Neural crest cell (in vitro differentiated cells): Measurements from ENCODE around the gene CCDC32. TPM values are rescaled to one million over a fixed set of nuclear protein-coding genes. Genes with fewer than 3 reads are reported as not detected.

Source experiments
- DNase-seq: peaks from one replicate; pipeline ENCODE4 v3.0.0; 2021; ENCODE audit warnings: low read depth, mixed read lengths, low spot score
- H3K27ac Mint-ChIP-seq: one replicate; pipeline ENCODE4 v1.8.0; 2021; ENCODE audit warnings: mild to moderate bottlenecking, mixed read lengths; ENCODE audit not compliant: unreplicated experiment
- H3K27me3 Mint-ChIP-seq: 2 replicates; pipeline ENCODE4 v1.8.0; 2021; ENCODE audit warnings: low read depth, mild to moderate bottlenecking, mixed read lengths
- H3K36me3 Mint-ChIP-seq: 2 replicates; pipeline ENCODE4 v1.8.0; 2021; ENCODE audit warnings: low read depth, mild to moderate bottlenecking, mixed read lengths
- H3K4me1 Mint-ChIP-seq: 2 replicates; pipeline ENCODE4 v1.8.0; 2021; ENCODE audit warnings: mixed read lengths
- H3K4me3 Mint-ChIP-seq: one replicate; pipeline ENCODE4 v1.8.0; 2021; ENCODE audit warnings: mild to moderate bottlenecking, mixed read lengths
- H3K9me3 Mint-ChIP-seq: 2 replicates; pipeline ENCODE4 v1.8.0; 2021; ENCODE audit warnings: mixed read lengths
- total RNA-seq: library from RNA; stranded (reverse); gene quantifications from 2 replicates; pipeline ENCODE4 v1.2.1, GENCODE V29; 2021
- TF ChIP-seq, protein P1 (sequence below): fragments of 200-600 bp; sonication (generic); conservative IDR thresholded peaks from 2 replicates; pipeline ENCODE4 v1.5.0; 2021; ENCODE audit warnings: antibody characterized with exemption, mild to moderate bottlenecking

Gene CCDC32
- total RNA-seq, 1 donor from 2014 or later: 19.9 TPM

DNA sequence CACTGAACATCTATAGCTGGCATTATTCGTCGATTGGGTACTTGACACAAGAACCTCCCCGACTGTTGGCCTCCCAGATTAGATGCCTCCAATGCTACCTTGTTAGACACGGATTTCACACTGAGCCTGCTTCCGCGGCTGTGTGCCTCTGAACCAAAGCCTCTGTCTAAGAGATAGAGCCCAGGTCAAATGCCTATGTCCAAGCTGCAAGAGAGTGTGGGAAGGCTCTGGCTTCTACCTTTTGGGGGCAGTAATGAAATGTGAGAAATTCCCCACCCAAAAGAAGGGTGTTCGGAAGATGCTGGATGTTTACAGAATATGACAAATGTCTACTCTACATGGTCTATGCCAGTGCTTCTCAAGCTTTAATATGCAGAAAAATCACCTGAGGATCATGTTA is 2.3 kb upstream of the CCDC32 start:
- H3K36me3 Mint-ChIP-seq: no peaks in the 10 kb centered on the region
- no peaks in the 10 kb centered on the region for H3K9me3 Mint-ChIP-seq
- TF ChIP-seq, protein P1, sequence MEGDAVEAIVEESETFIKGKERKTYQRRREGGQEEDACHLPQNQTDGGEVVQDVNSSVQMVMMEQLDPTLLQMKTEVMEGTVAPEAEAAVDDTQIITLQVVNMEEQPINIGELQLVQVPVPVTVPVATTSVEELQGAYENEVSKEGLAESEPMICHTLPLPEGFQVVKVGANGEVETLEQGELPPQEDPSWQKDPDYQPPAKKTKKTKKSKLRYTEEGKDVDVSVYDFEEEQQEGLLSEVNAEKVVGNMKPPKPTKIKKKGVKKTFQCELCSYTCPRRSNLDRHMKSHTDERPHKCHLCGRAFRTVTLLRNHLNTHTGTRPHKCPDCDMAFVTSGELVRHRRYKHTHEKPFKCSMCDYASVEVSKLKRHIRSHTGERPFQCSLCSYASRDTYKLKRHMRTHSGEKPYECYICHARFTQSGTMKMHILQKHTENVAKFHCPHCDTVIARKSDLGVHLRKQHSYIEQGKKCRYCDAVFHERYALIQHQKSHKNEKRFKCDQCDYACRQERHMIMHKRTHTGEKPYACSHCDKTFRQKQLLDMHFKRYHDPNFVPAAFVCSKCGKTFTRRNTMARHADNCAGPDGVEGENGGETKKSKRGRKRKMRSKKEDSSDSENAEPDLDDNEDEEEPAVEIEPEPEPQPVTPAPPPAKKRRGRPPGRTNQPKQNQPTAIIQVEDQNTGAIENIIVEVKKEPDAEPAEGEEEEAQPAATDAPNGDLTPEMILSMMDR: peak; percentile 24
- no peak overlapping the region for H3K27ac Mint-ChIP-seq
- peaks cover 16% of the 10 kb centered on the region for H3K27me3 Mint-ChIP-seq
- peaks cover 43% of the 10 kb centered on the region for H3K4me1 Mint-ChIP-seq
- DNase-seq: no peak
- H3K4me3 Mint-ChIP-seq: peak overlapping the region; percentile 81

DNA sequence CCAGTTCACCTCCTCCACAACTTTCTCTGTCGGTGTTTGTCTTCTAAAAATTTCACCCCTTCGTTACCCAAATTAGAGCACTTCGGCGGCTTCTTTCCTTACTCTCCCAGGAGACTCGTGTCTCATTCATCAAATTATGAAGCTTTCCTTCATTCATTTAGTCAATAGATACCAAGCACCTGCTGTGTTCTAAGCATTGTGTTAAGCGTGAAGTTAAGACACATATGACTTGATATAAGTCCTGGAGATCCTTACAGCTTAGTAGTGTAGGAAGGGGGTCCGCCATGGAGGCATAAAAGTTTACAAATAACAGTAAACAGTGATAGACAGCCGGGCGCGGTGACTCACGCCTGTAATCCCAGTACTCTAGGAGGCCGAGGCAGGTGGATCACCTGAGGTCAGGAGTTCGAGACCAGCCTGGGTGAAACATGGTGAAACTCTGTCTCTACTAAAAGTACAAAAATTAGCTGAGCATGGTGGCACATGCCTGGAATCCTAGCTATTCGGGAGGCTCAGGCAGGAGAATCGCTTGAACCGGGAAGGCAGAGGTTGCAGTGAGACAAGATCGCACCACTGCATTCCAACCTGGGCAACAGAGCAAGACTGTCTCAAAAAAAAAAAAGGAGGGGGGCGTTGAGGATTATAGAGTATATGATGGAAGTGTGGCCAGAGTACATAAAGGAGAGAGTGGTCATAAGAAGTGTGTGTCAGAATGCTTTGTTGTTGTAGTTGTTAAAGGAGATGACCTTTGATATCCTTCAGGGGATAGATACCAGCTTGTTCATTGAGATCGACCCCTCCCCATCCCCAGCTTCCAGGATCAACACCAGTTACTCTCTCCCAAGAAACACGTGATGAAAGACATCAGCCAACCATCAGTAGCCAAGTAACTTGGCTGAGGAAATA is 744 bp upstream of the CCDC32 start:
- Mint-ChIP-seq H3K27ac (peak overlapping the region; percentile 78), H3K27me3 (peaks cover 16% of the 10 kb centered on the region), H3K36me3 (peaks cover 1% of the 10 kb centered on the region), H3K9me3 (no peaks in the 10 kb centered on the region), H3K4me1 (peaks cover 33% of the 10 kb centered on the region), H3K4me3 (peak overlapping the region; percentile 93)
- TF ChIP-seq, protein P1: no peak
- no peak for DNase-seq

DNA sequence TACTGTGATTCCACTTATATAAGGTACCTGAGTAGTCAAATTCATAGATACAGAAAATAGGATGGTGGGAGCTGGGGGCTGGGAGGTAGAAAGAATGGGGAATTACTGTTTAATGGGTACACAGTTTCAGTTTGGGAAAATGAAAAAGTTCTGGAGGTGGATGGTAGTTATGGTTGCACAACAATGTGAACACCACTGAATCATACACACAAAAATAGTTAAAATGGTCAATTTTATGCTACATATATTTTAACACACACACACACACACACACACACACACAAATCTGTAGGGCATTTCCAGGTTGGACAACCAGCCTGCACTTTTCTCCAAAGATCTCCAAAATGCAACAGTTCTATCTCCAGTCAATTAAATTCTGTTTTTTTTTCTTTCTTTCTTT is 1.4 kb downstream of the CCDC32 start:
- DNase-seq: no peak
- H3K27ac Mint-ChIP-seq: no peak overlapping the region
- no peaks in the 10 kb centered on the region for H3K9me3 Mint-ChIP-seq
- peaks cover 16% of the 10 kb centered on the region for H3K27me3 Mint-ChIP-seq
- H3K4me1 Mint-ChIP-seq: peaks cover 19% of the 10 kb centered on the region
- TF ChIP-seq, protein P1: no peak
- peak overlapping the region; percentile 59 for H3K4me3 Mint-ChIP-seq
- H3K36me3 Mint-ChIP-seq: peaks cover 4% of the 10 kb centered on the region

DNA sequence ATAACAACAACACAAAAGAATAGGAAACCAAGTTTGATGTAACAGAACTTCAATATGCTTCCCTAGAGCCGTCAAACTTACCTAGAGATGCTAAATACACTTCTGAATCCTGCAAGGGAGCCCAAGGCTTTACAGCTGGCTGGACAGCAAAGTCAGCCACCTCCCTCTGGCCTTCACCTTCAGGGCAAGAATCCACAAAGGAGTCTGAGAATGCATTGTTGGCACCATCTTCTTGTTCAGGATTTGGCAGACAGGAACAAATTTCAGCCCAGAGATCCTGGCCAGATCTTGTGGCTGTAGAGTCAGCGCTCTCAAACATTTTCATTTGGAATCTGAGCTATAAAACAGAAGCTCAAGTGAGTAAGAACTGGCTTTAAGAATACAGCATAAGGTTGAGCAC is 2.2 kb downstream of the CCDC32 start:
- peaks cover 4% of the 10 kb centered on the region for H3K36me3 Mint-ChIP-seq
- no peaks in the 10 kb centered on the region for H3K9me3 Mint-ChIP-seq
- H3K4me1 Mint-ChIP-seq: peaks cover 17% of the 10 kb centered on the region
- TF ChIP-seq, protein P1: no peak
- H3K27ac Mint-ChIP-seq: no peak overlapping the region
- no peak for DNase-seq
- H3K4me3 Mint-ChIP-seq: peak overlapping the region; percentile 68
- peaks cover 11% of the 10 kb centered on the region for H3K27me3 Mint-ChIP-seq

DNA sequence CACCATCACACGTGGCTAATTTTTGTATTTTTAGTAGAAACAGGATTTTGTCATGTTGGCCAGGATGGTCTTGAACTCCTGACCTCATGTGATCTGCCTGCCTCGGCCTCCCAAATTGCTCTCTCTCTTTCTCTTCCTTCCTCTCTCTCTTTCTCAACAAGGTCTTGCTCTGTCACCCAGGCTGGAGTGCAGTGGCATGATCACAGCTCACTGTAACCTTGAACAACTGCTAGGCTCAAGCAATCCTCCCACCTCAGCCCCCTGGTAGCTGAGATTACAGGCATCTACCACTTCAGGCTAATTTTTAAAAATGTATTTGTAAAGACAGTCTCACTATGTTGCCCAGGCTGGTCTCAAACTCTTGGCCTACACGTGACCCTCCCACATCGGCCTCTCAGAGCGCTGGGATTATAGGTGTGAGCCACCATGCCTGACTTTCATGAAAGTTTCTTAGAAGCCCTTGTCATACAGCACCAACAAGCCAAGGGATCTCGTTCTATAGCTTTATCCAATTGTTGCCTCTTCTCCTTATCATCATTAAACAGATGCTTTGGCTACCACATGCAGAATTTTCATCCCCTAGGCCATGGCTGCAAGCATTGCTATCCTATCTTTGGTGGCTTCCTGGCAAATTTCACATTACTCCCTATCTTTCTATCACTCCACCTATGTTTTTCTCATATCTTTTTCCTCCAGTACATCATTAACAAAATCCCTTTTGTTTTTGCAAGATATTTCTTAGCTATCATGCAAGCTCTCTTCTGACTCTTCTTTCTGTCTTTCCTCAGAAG is 5.7 kb downstream of the CCDC32 start:
- no peak for DNase-seq
- TF ChIP-seq, protein P1: no peak
- H3K4me3 Mint-ChIP-seq: no peak overlapping the region
- no peaks in the 10 kb centered on the region for H3K9me3 Mint-ChIP-seq
- H3K36me3 Mint-ChIP-seq: peaks cover 4% of the 10 kb centered on the region
- no peak overlapping the region for H3K27ac Mint-ChIP-seq
- H3K4me1 Mint-ChIP-seq: peaks cover 8% of the 10 kb centered on the region
- no peaks in the 10 kb centered on the region for H3K27me3 Mint-ChIP-seq
